HepG2 (cell line): ENCODE results near the gene ZFP92. TPM values are rescaled to one million over a fixed set of nuclear protein-coding genes. Genes with fewer than 3 reads are reported as not detected.

ENCODE experiments used
- ATAC-seq: fragments of 200-7000 bp; cut with Tn5 transposase; 3 replicates; pipeline ENCODE4 v1.9.1; 2020; ENCODE audit warnings: mild to moderate bottlenecking, moderate library complexity
- BruUV-seq: library from RNA; stranded (reverse); fragments of 400-500 nt; replicated peaks from 2 replicates; lab custom pipeline; 2021; lab: Mats Ljungman, UMichigan
- CTCF ChIA-PET: fragments of 300-600 bp; formaldehyde crosslinking; extraction: SDS; loops from one replicate; lab custom pipeline; 2021; ENCODE audit warnings: low total read pairs, inconsistent platforms, low intra/inter-chr PET ratio; lab: Yijun Ruan, JAX
- POLR2A ChIA-PET: fragments of 350-600 bp; sonication (Branson Sonifier 250); formaldehyde crosslinking; loops from one replicate; lab custom pipeline; 2020; ENCODE audit warnings: antibody characterized with exemption, inconsistent platforms; lab: Yijun Ruan, JAX
- DNase-seq: peaks from one replicate; pipeline ENCODE4 v3.0.0-alpha.2; 2015; ENCODE audit warnings: low spot score
- FAIRE-seq: peaks from 3 replicates; lab custom pipeline; 2011; peaks lifted over from hg19 to GRCh38; lab: Jason Lieb, UNC
- H2AFZ ChIP-seq: one replicate; pipeline ENCODE4 v1.6.1; 2011; ENCODE audit warnings: low read length, inconsistent platforms
- H3K27ac ChIP-seq: fragments of 300-600 bp; 3 replicates; pipeline ENCODE4 v1.8.0; 2011; ENCODE audit warnings: mixed run types, mild to moderate bottlenecking, mixed read lengths, low read length, inconsistent platforms; ENCODE audit not compliant: insufficient read depth; ENCODE audit errors: extremely low read length
- H3K27me3 ChIP-seq, 2 experiments: fragments of 200-600 bp in 1 of 2; 2 replicates in 1 of 2; 3 replicates in 1 of 2; pipeline versions ENCODE4 v1.6.0 to v1.8.0; 2011; ENCODE audit warnings: low read length in 2 of 2, mild to moderate bottlenecking in 2 of 2, moderate library complexity in 2 of 2, inconsistent platforms in 1 of 2; ENCODE audit not compliant: insufficient read depth in 2 of 2, control insufficient read depth in 1 of 2
- H3K36me3 ChIP-seq, 2 experiments: fragments of 200-600 bp in 1 of 2; replicated peaks in 1 of 2; 2 replicates in 1 of 2; 3 replicates in 1 of 2; pipeline versions ENCODE4 v1.5.1 to v1.8.0; 2011; ENCODE audit warnings: low read length in 2 of 2, inconsistent platforms in 1 of 2; ENCODE audit not compliant: insufficient read depth in 2 of 2, control insufficient read depth in 1 of 2
- H3K4me1 ChIP-seq: 2 replicates; pipeline ENCODE4 v1.5.1; 2012; ENCODE audit warnings: low read length, inconsistent platforms; ENCODE audit not compliant: insufficient read depth
- H3K4me2 ChIP-seq: 2 replicates; pipeline ENCODE4 v1.6.0; 2011; ENCODE audit warnings: low read depth, low read length, inconsistent platforms
- H3K4me3 ChIP-seq, 3 experiments: fragments of 200-600 bp in 1 of 3; sonication (generic), shearing (Covaris generic) in 1 of 3; replicated peaks in 1 of 3; 2 replicates each; pipeline ENCODE4 v1.5.1; 2011 to 2016; ENCODE audit warnings: low read length in 3 of 3, inconsistent platforms in 2 of 3, low read depth in 2 of 3, mild to moderate bottlenecking in 2 of 3, control low read depth in 1 of 3, mixed read lengths in 1 of 3; ENCODE audit not compliant: insufficient read depth in 1 of 3
- H3K79me2 ChIP-seq: one replicate; pipeline ENCODE4 v1.6.1; 2011; ENCODE audit warnings: low read length, inconsistent platforms; ENCODE audit not compliant: insufficient read depth
- H3K9ac ChIP-seq: 2 replicates; pipeline ENCODE4 v1.6.0; 2011; ENCODE audit warnings: mild to moderate bottlenecking, low read depth, low read length, inconsistent platforms; ENCODE audit not compliant: insufficient read depth
- H3K9me3 ChIP-seq: 2 replicates; pipeline ENCODE4 v1.5.1; 2012; ENCODE audit warnings: mild to moderate bottlenecking, low read length
- H4K20me1 ChIP-seq: 2 replicates; pipeline ENCODE4 v1.6.0; 2011; ENCODE audit warnings: inconsistent platforms, mild to moderate bottlenecking, low read length, moderate library complexity; ENCODE audit not compliant: insufficient read depth
- ARNT ChIP-seq: fragments of 450-650 bp; IDR thresholded peaks from 2 replicates; pipeline ENCODE4 v1.6.1; 2017
- BRCA1 ChIP-seq: sonication (generic); formaldehyde crosslinking; IDR thresholded peaks from 2 replicates; pipeline ENCODE4 v1.4.0; 2020; ENCODE audit warnings: missing genetic modification reagents
- CEBPZ ChIP-seq: IDR thresholded peaks from 2 replicates; pipeline ENCODE4 v1.6.1; 2012; ENCODE audit warnings: low read length, improper control_type of control experiment
- CREBL2 ChIP-seq: sonication (generic); formaldehyde crosslinking; IDR thresholded peaks from 2 replicates; pipeline ENCODE4 v1.8.1; 2023; ENCODE audit warnings: missing genetic modification reagents, mild to moderate bottlenecking, borderline replicate concordance
- DR1 ChIP-seq: sonication (generic); formaldehyde crosslinking; IDR thresholded peaks from 2 replicates; pipeline ENCODE4 v1.8.0; 2021; ENCODE audit warnings: mild to moderate bottlenecking, missing genetic modification reagents, inconsistent platforms
- ERF ChIP-seq: IDR thresholded peaks from 2 replicates; pipeline ENCODE4 v1.6.1; 2018; ENCODE audit warnings: missing biosample characterization, missing genetic modification reagents
- HNRNPUL1 ChIP-seq: fragments of 200-400 bp; formaldehyde crosslinking; IDR thresholded peaks from 2 replicates; pipeline ENCODE4 v1.6.1; 2017; ENCODE audit warnings: low read depth, mild to moderate bottlenecking, low read length, moderate library complexity
- HOXA5 ChIP-seq: sonication (generic); formaldehyde crosslinking; IDR thresholded peaks from 2 replicates; pipeline ENCODE4 v1.4.0; 2020; ENCODE audit warnings: missing genetic modification reagents
- KLF13 ChIP-seq: sonication (generic); formaldehyde crosslinking; IDR thresholded peaks from 2 replicates; pipeline ENCODE4 v1.4.0; 2020; ENCODE audit warnings: mild to moderate bottlenecking, missing genetic modification reagents
- NR2F6 ChIP-seq, 2 experiments: IDR thresholded peaks; 2 replicates each; pipeline ENCODE4 v1.6.1; 2016; ENCODE audit warnings: antibody characterized with exemption in 1 of 2, mild to moderate bottlenecking in 1 of 2
- RELA ChIP-seq: sonication (generic); formaldehyde crosslinking; IDR thresholded peaks from 2 replicates; pipeline ENCODE4 v1.4.0; 2020; ENCODE audit warnings: missing genetic modification reagents
- ZBED4 ChIP-seq: sonication (generic); formaldehyde crosslinking; IDR thresholded peaks from 2 replicates; pipeline ENCODE4 v1.4.0; 2020; ENCODE audit warnings: missing genetic modification reagents, borderline replicate concordance
- ZNF121 ChIP-seq: sonication (generic); formaldehyde crosslinking; IDR thresholded peaks from 2 replicates; pipeline ENCODE4 v1.5.0; 2020; ENCODE audit warnings: mild to moderate bottlenecking, missing genetic modification reagents
- ZNF160 ChIP-seq: sonication (generic); formaldehyde crosslinking; IDR thresholded peaks from 2 replicates; pipeline ENCODE4 v1.8.0; 2022; ENCODE audit warnings: mild to moderate bottlenecking, inconsistent platforms, missing genetic modification reagents
- ZNF639 ChIP-seq: conservative IDR thresholded peaks from 2 replicates; pipeline ENCODE4 v1.6.1; 2018; ENCODE audit warnings: missing genetic modification reagents
- WGBS: methylation state at CpG from one replicate; pipeline ENCODE4 v1.1.6; 2017; ENCODE audit warnings: low lambda C conversion rate; 5-methylcytosine and 5-hydroxymethylcytosine counted together
- in situ Hi-C: cut with HindIII; loops from 2 replicates; pipeline ENCODE4 v1.10.0; 2017; ENCODE audit warnings: low pct_unique_long_range_greater_than_20kb; ENCODE audit not compliant: extremely low pct_ligation_motif_present
- intact Hi-C: fragments of 100-400 bp; cut with micrococcal nuclease; formaldehyde crosslinking; loops from one replicate; pipeline ENCODE4 v1.10.0; 2022; ENCODE audit not compliant: unreplicated experiment
- polyA plus RNA-seq, 8 experiments: library from polyadenylated mRNA; depleted of rRNA in 3 of 8; stranded (reverse) in 7 of 8; unstranded in 1 of 8; fragments of >200 nt; fragmentation: Illumina TruSeq in 4 of 8; extraction: Trizol in 4 of 8; gene quantifications; 2 replicates each; pipeline versions ENCODE4 v1.2.1 to v1.2.3, GENCODE V29; 2011 to 2016; ENCODE audit warnings: low read depth in 4 of 8, missing spikeins in 1 of 8, mixed read lengths in 1 of 8; ENCODE audit not compliant: insufficient read depth in 1 of 8
- total RNA-seq, 5 experiments: library from RNA; depleted of rRNA; stranded (reverse); fragments of >200 nt; fragmentation: Illumina TruSeq; extraction: Trizol; gene quantifications; 2 replicates each; pipeline ENCODE4 v1.2.3, GENCODE V29; 2016; ENCODE audit warnings: low read depth in 1 of 5

ZFP92 gene
- total and polyA plus RNA-seq, 2 of the 13 experiments (the other 11 are each of a cell fraction or from before 2014, with no cell fraction given): 0.02 TPM; not detected in 1

- FAIRE-seq: no peak
- TF ChIP-seq HNRNPUL1: no peak
- TF ChIP-seq ZNF121 (CRISPR knock-in tag): no peak
- TF ChIP-seq NR2F6 (IDR thresholded peaks at IDR 0.05): no peak
- TF ChIP-seq NR2F6 (CRISPR knock-in tag; IDR thresholded peaks at IDR 0.05): no peak
- no peak for TF ChIP-seq ERF
- TF ChIP-seq KLF13 (CRISPR knock-in tag): no peak
- TF ChIP-seq CREBL2 (CRISPR knock-in tag): no peak
- no peak for TF ChIP-seq ZBED4
- no peak for TF ChIP-seq ZNF639 (CRISPR knock-in tag)
- TF ChIP-seq DR1: no peak
- TF ChIP-seq ARNT: no peak
- TF ChIP-seq ZNF160 (CRISPR knock-in tag): no peak
- no peak for TF ChIP-seq BRCA1 (CRISPR knock-in tag)
- TF ChIP-seq RELA (CRISPR knock-in tag): no peak
- no peak for TF ChIP-seq CEBPZ
- no peak for TF ChIP-seq HOXA5 (CRISPR knock-in tag)
Observed at GRCh38 chrX:153395613-153396319, 15.5 kb upstream of the ZFP92 start.

More at GRCh38 chrX:153395613-153396319, 15.5 kb upstream of the ZFP92 start:
- no peak overlapping the region for H3K4me2 ChIP-seq
- DNase-seq: no peak
- H3K36me3 ChIP-seq: no peaks in the 10 kb centered on the region
- in situ Hi-C loops (no loop called here), intact Hi-C loops (no loop called here)
- H3K4me1 ChIP-seq: no peaks in the 10 kb centered on the region
- no peak overlapping the region for H2AFZ ChIP-seq
- ATAC-seq: no peak
- H3K27me3 ChIP-seq: no peaks in the 10 kb centered on the region; a peak in 1 of 5 replicates
- H3K9ac ChIP-seq: no peak overlapping the region
- no peak overlapping the region for H3K4me3 ChIP-seq
- WGBS: 97% methylated on average over 3 of the region's 26 CpGs
- no peak overlapping the region for H3K27ac ChIP-seq
- ChIA-PET POLR2A (no interaction called here), CTCF (no interaction called here)
- no peaks in the 10 kb centered on the region for H4K20me1 ChIP-seq
- no TSS peak for BruUV-seq
- no peaks in the 10 kb centered on the region for H3K9me3 ChIP-seq
- no peaks in the 10 kb centered on the region for H3K79me2 ChIP-seq
